CD4-positive, alpha-beta memory T cell (primary cell): ENCODE measurements around the gene SRRM2. TPM values are rescaled to one million over a fixed set of nuclear protein-coding genes. Genes with fewer than 3 reads are reported as not detected.

Experiments used
- CTCF ChIA-PET: fragments of 350-600 bp; sonication (Branson Sonifier 250); formaldehyde crosslinking; loops from one replicate; lab custom pipeline; 2021; ENCODE audit warnings: inconsistent platforms; ENCODE audit not compliant: partially characterized antibody; lab: Charles Lee
- POLR2A ChIA-PET: fragments of 350-600 bp; sonication (Branson Sonifier 250); formaldehyde crosslinking; loops from one replicate; lab custom pipeline; 2021; ENCODE audit not compliant: partially characterized antibody; lab: Charles Lee
- DNase-seq, 5 donors: peaks; one replicate each; pipeline versions ENCODE4 v3.0.0 to v3.0.0-alpha.2; 2020 to 2022; ENCODE audit warnings: mixed read lengths in 1 of 5
- H3K27ac ChIP-seq: one replicate; pipeline ENCODE4 v1.7.0; 2013; ENCODE audit warnings: low read depth, low read length
- H3K27me3 ChIP-seq: 2 replicates; pipeline ENCODE4 v1.7.0; 2013; ENCODE audit warnings: mild to moderate bottlenecking, low read length, moderate library complexity; ENCODE audit not compliant: insufficient read depth
- H3K36me3 ChIP-seq: 2 replicates; pipeline ENCODE4 v1.7.0; 2013; ENCODE audit warnings: mild to moderate bottlenecking, low read length, moderate library complexity; ENCODE audit not compliant: insufficient read depth
- H3K4me1 ChIP-seq: 2 replicates; pipeline ENCODE4 v1.7.0; 2013; ENCODE audit warnings: mild to moderate bottlenecking, low read length, moderate library complexity; ENCODE audit not compliant: insufficient read depth
- H3K4me3 ChIP-seq, 2 donors: one replicate each; pipeline ENCODE4 v1.7.0; 2013; ENCODE audit warnings: low read length in 2 of 2, mild to moderate bottlenecking in 1 of 2
- H3K9me3 ChIP-seq, 2 donors: one replicate each; pipeline ENCODE4 v1.7.0; 2013; ENCODE audit warnings: low read length in 2 of 2, control low read depth in 1 of 2; ENCODE audit not compliant: control insufficient read depth in 1 of 2
- H3K27ac Mint-ChIP-seq, 7 donors: one replicate each; pipeline ENCODE4 v1.8.0; 2020 to 2021; ENCODE audit warnings: mixed read lengths in 7 of 7, mild to moderate bottlenecking in 6 of 7, inconsistent platforms in 3 of 7, moderate library complexity in 3 of 7
- H3K27me3 Mint-ChIP-seq, 2 donors: one replicate each; pipeline ENCODE4 v1.8.0; 2020 to 2021; ENCODE audit warnings: mixed read lengths in 2 of 2
- H3K36me3 Mint-ChIP-seq, 2 donors: one replicate each; pipeline ENCODE4 v1.8.0; 2020 to 2021; ENCODE audit warnings: mixed read lengths in 2 of 2, inconsistent platforms in 1 of 2, mild to moderate bottlenecking in 1 of 2
- H3K4me1 Mint-ChIP-seq, 4 donors: one replicate each; pipeline ENCODE4 v1.8.0; 2020 to 2021; ENCODE audit warnings: mixed read lengths in 4 of 4, mild to moderate bottlenecking in 1 of 4
- H3K4me3 Mint-ChIP-seq, 8 donors: one replicate each; pipeline ENCODE4 v1.8.0; 2020 to 2021; ENCODE audit warnings: mixed read lengths in 8 of 8, mild to moderate bottlenecking in 7 of 8, moderate library complexity in 6 of 8, inconsistent platforms in 3 of 8
- H3K9me3 Mint-ChIP-seq, 8 donors: one replicate each; pipeline ENCODE4 v1.8.0; 2020 to 2021; ENCODE audit warnings: mixed read lengths in 8 of 8, mild to moderate bottlenecking in 5 of 8, inconsistent platforms in 3 of 8, moderate library complexity in 1 of 8
- intact Hi-C: fragments of 100-400 bp; cut with micrococcal nuclease; formaldehyde crosslinking; loops from one replicate; pipeline ENCODE4 v1.15.1; 2023
- polyA plus RNA-seq, 2 donors: library from polyadenylated mRNA; unstranded; fragments of 300-500 nt; fragmentation: Illumina TruSeq; gene quantifications; one replicate each; pipeline ENCODE4 v1.2.3, GENCODE V29; 2021
- total RNA-seq, 2 experiments: library from RNA; stranded (reverse); gene quantifications; one replicate each; pipeline ENCODE4 v1.2.3, GENCODE V29; 2021

SRRM2 gene
- total and polyA plus RNA-seq, 4 experiments from 2014 or later, result 11.8 to 1,137 (median 625) TPM

DNA sequence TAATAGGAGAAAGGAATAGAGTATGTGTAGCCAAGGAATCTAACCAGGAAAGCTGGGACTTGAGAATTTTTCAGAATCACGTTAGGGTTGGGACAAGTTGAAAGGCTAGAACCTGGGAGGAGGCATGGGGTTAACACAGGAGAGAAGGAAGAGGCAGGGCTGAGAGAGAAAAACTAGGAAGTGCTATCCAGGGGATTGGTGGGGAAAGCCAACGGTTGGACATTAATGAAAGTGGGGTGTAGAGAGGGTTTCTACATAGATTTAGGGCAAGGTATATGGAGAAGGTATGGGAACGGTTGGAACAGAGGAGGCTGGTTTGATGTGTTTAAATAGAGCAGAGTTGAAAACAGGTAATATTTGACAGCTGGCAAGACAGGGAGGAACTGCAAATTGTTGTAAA is 2.7 kb downstream of the SRRM2 start:
- H3K4me3 Mint-ChIP-seq, result peak overlapping the region; percentile 86 to 94 (median 89)
- peak overlapping the region; percentile 38 to 100 (median 92) for H3K27ac Mint-ChIP-seq
- H3K36me3 Mint-ChIP-seq, result peaks cover 48 to 68% of the 10 kb centered on the region in 2 donors
- Histone ChIP-seq H3K36me3 (peaks cover 37% of the 10 kb centered on the region), H3K9me3 (no peaks in the 10 kb centered on the region), H3K4me3 (no peak overlapping the region), H3K4me1 (peaks cover 55% of the 10 kb centered on the region), H3K27me3 (no peaks in the 10 kb centered on the region), H3K27ac (peak overlapping the region; percentile 97)
- no peak for DNase-seq
- POLR2A ChIA-PET, result interaction anchor here (1.3 to 6.7 kb wide), 4 partner anchors 8 to 73 kb away, joined by 3 to 142 read pairs (median 16); partner anchors contain the start of genes ELOB and KCTD5
- intact Hi-C loops, result loop anchor here (10.0 kb wide), 1 partner anchor 110 kb away; no protein-coding TSS in a partner anchor
- H3K27me3 Mint-ChIP-seq, result no peaks in the 10 kb centered on the region
- CTCF ChIA-PET, result no interaction called here
- H3K4me1 Mint-ChIP-seq, result peaks cover 43 to 81% (median 62%) of the 10 kb centered on the region in 4 donors
- peaks cover 0 to 4% (median 0%) of the 10 kb centered on the region in 8 donors for H3K9me3 Mint-ChIP-seq

DNA sequence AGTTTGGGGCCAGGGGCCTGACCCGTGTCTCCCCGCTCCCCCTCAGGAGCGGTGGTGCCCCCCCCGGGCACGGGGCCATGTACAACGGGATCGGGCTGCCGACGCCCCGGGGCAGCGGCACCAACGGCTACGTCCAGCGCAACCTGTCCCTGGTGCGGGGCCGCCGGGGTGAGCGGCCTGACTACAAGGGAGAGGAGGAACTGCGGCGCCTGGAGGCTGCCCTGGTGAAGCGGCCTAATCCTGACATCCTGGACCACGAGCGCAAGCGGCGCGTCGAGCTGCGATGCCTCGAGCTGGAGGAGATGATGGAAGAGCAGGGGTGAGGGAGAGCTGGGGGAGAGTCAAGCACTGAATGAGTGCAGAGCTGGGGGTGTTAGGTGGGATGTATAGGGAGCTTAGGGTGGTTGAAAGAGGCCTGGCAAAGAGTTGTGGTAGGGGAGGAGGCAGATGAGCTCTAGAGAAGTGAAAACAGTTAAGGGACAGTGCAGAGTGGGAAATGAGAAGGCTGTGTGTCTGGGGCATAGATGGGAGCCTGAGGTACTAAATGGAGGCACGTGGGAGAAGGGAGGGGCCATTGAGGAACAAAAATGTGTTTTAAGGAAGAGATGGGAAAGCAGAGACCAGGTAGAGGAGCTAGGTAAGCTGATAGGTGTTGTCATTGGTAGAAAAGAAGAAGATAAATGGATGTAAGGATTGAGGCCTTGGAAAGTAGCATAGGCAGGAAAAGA is 4.0 kb downstream of the SRRM2 start:
- H3K36me3 ChIP-seq, result peaks cover 50% of the 10 kb centered on the region
- H3K27me3 ChIP-seq, result no peaks in the 10 kb centered on the region
- POLR2A ChIA-PET, result interaction anchor here (1.7 to 1.9 kb wide), 2 partner anchors 17 to 20 kb away, joined by 7 read pairs; partner anchors contain the start of gene ELOB
- H3K9me3 ChIP-seq, result no peaks in the 10 kb centered on the region
- peaks cover 0 to 2% (median 0%) of the 10 kb centered on the region in 8 donors for H3K9me3 Mint-ChIP-seq
- H3K4me1 Mint-ChIP-seq, result peaks cover 40 to 77% (median 55%) of the 10 kb centered on the region in 4 donors
- H3K27ac ChIP-seq, result peak overlapping the region; percentile 28
- H3K27me3 Mint-ChIP-seq, result no peaks in the 10 kb centered on the region
- H3K36me3 Mint-ChIP-seq, result peaks cover 61 to 81% of the 10 kb centered on the region in 2 donors
- H3K4me1 ChIP-seq, result peaks cover 50% of the 10 kb centered on the region
- intact Hi-C loops, result loop anchor here (10.0 kb wide), 1 partner anchor 108 kb away; no protein-coding TSS in a partner anchor
- CTCF ChIA-PET, result no interaction called here
- H3K27ac Mint-ChIP-seq, result peak overlapping the region; percentile 0 to 100 (median 39)
- no peak for DNase-seq
- H3K4me3 ChIP-seq, result no peak overlapping the region
- H3K4me3 Mint-ChIP-seq, result peak overlapping the region in 3 of 8 donors; percentile 3 to 71 (median 3)

DNA sequence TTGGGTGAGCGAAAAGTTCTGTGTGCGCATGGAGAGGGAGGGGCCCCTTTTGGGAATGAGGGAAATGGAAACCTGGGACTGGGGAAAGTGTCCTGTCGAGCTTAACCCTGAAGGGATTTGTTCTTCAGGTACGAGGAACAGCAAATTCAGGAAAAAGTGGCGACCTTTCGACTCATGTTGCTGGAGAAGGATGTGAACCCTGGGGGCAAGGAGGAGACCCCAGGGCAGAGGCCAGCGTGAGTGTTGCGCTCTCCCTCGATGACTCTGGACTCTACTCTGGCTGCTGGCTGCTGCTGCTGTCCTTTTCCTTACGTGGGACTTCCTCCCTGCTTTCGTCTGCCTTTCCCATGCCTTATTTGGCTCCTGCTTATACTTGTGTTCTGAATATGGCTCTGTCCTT is 4.9 kb downstream of the SRRM2 start:
- Histone ChIP-seq H3K4me3 (no peak overlapping the region), H3K27ac (no peak overlapping the region), H3K4me1 (peaks cover 43% of the 10 kb centered on the region), H3K27me3 (no peaks in the 10 kb centered on the region), H3K36me3 (peaks cover 59% of the 10 kb centered on the region), H3K9me3 (no peaks in the 10 kb centered on the region)
- Mint-ChIP-seq H3K4me1 (peaks cover 38 to 71% (median 52%) of the 10 kb centered on the region in 4 donors), H3K9me3 (peaks cover 0 to 2% (median 0%) of the 10 kb centered on the region in 8 donors), H3K36me3 (peaks cover 70 to 86% of the 10 kb centered on the region in 2 donors), H3K27ac (peak overlapping the region in 3 of 7 donors; percentile 36 to 100 (median 59)), H3K4me3 (peak overlapping the region in 3 of 8 donors; percentile 4 to 21 (median 18)), H3K27me3 (no peaks in the 10 kb centered on the region)
- CTCF ChIA-PET, result no interaction called here
- POLR2A ChIA-PET, result interaction anchor here (1.7 to 2.2 kb wide), 3 partner anchors 17 to 21 kb away, joined by 7 read pairs; partner anchors contain the start of gene ELOB
- intact Hi-C loops, result loop anchor here (10.0 kb wide), 1 partner anchor 107 kb away; no protein-coding TSS in a partner anchor
- no peak for DNase-seq

DNA sequence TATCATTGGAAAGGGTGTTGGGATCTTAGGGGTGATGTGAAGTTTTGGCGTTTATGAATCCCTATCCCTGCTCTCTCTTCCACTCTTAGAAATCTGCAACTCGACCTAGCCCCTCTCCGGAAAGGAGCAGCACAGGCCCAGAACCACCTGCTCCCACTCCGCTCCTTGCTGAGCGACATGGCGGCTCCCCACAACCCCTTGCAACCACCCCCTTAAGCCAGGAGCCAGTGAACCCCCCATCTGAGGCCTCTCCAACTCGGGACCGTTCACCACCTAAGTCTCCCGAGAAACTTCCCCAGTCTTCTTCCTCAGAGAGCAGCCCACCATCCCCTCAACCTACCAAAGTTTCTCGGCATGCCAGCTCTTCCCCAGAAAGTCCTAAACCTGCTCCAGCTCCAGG is 9.0 kb downstream of the SRRM2 start:
- peaks cover 14% of the 10 kb centered on the region for H3K4me1 ChIP-seq
- no peak overlapping the region for H3K27ac ChIP-seq
- DNase-seq, result peak in 1 of 5 donors; percentile 2
- peaks cover 95 to 97% of the 10 kb centered on the region in 2 donors for H3K36me3 Mint-ChIP-seq
- POLR2A ChIA-PET, result interaction anchor here (1.6 kb wide), 1 partner anchor 9 kb away, joined by 4 read pairs; the partner anchor contains the start of gene SRRM2
- no peaks in the 10 kb centered on the region for H3K9me3 ChIP-seq
- intact Hi-C loops, result no loop called here
- H3K4me3 Mint-ChIP-seq, result peak overlapping the region in 1 of 8 donors; percentile 17
- peaks cover 96% of the 10 kb centered on the region for H3K36me3 ChIP-seq
- H3K9me3 Mint-ChIP-seq, result peaks cover 0 to 8% (median 0%) of the 10 kb centered on the region in 8 donors
- no peak overlapping the region for H3K4me3 ChIP-seq
- H3K27me3 Mint-ChIP-seq, result no peaks in the 10 kb centered on the region
- no peaks in the 10 kb centered on the region for H3K27me3 ChIP-seq
- H3K4me1 Mint-ChIP-seq, result peaks cover 15 to 46% (median 31%) of the 10 kb centered on the region in 4 donors
- H3K27ac Mint-ChIP-seq, result peak overlapping the region in 3 of 7 donors; percentile 48 to 83 (median 51)
- CTCF ChIA-PET, result no interaction called here

DNA sequence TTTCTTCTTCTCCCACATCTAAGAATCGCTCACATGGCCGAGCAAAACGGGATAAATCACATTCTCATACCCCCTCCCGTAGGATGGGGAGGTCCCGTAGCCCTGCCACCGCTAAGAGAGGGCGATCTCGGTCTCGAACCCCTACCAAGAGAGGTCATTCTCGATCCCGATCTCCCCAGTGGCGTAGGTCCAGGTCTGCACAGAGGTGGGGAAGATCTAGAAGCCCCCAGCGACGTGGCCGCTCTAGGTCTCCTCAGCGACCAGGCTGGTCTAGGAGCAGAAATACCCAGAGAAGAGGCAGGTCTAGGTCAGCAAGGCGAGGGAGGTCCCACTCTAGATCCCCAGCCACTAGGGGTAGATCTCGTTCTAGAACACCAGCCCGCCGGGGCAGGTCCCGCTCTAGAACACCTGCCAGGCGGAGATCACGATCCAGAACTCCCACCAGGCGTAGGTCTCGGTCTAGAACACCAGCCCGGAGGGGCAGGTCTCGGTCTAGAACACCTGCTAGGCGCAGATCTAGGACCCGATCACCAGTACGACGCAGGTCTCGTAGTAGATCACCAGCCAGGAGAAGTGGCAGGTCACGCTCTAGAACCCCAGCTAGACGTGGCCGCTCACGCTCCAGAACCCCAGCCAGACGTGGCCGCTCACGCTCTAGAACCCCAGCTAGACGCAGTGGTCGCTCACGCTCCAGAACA is 9.6 kb downstream of the SRRM2 start:
- Histone ChIP-seq H3K9me3 (no peaks in the 10 kb centered on the region), H3K27me3 (no peaks in the 10 kb centered on the region), H3K4me1 (peaks cover 8% of the 10 kb centered on the region), H3K4me3 (no peak overlapping the region), H3K36me3 (peaks cover 100% of the 10 kb centered on the region), H3K27ac (no peak overlapping the region)
- Mint-ChIP-seq H3K9me3 (peaks cover 0 to 8% (median 0%) of the 10 kb centered on the region in 8 donors), H3K27me3 (no peaks in the 10 kb centered on the region), H3K4me3 (peak overlapping the region in 1 of 8 donors; percentile 17), H3K27ac (peak overlapping the region in 4 of 7 donors; percentile 53 to 86 (median 70)), H3K4me1 (peaks cover 12 to 43% (median 27%) of the 10 kb centered on the region in 4 donors), H3K36me3 (peaks cover 95 to 97% of the 10 kb centered on the region in 2 donors)
- POLR2A ChIA-PET, result interaction anchor here (1.2 to 1.6 kb wide), 3 partner anchors 8 to 15 kb away, joined by 3 to 7 read pairs (median 4); partner anchors contain the start of genes ELOB and SRRM2
- peak in 1 of 5 donors; percentile 24 for DNase-seq
- intact Hi-C loops, result no loop called here
- CTCF ChIA-PET, result no interaction called here

DNA sequence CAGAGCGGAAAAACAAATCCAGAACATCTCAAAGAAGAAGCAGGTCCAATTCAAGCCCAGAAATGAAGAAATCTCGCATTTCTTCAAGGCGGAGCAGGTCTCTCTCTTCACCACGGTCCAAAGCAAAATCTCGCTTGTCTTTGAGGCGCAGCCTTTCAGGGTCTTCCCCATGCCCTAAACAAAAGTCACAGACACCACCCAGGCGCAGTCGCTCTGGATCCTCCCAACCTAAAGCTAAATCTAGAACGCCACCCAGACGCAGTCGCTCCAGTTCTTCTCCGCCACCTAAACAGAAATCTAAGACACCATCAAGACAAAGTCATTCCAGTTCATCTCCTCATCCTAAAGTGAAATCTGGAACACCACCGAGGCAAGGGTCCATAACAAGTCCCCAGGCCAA is 10.3 kb downstream of the SRRM2 start:
- Histone ChIP-seq H3K4me3 (no peak overlapping the region), H3K27me3 (no peaks in the 10 kb centered on the region), H3K36me3 (peaks cover 100% of the 10 kb centered on the region), H3K27ac (no peak overlapping the region), H3K9me3 (no peaks in the 10 kb centered on the region), H3K4me1 (peaks cover 6% of the 10 kb centered on the region)
- no peak overlapping the region for H3K4me3 Mint-ChIP-seq
- POLR2A ChIA-PET, result interaction anchor here (1.2 to 1.6 kb wide), 3 partner anchors 8 to 14 kb away, joined by 3 to 7 read pairs (median 4); partner anchors contain the start of genes ELOB and SRRM2
- H3K4me1 Mint-ChIP-seq, result peaks cover 9 to 37% (median 24%) of the 10 kb centered on the region in 4 donors
- peak overlapping the region in 4 of 7 donors; percentile 7 to 86 (median 68) for H3K27ac Mint-ChIP-seq
- peaks cover 0 to 8% (median 0%) of the 10 kb centered on the region in 8 donors for H3K9me3 Mint-ChIP-seq
- H3K27me3 Mint-ChIP-seq, result no peaks in the 10 kb centered on the region
- peak in 1 of 5 donors; percentile 1 for DNase-seq
- intact Hi-C loops, result no loop called here
- CTCF ChIA-PET, result no interaction called here
- peaks cover 91 to 94% of the 10 kb centered on the region in 2 donors for H3K36me3 Mint-ChIP-seq
